GM12864 (cell line): ENCODE measurements around the gene ST7.

Source experiments
- DNase-seq: peaks from one replicate; pipeline ENCODE4 v3.0.0-alpha.2; 2011; ENCODE audit warnings: low read depth
- H3K4me3 ChIP-seq: 2 replicates; pipeline ENCODE4 v1.5.1; 2011; ENCODE audit warnings: mild to moderate bottlenecking, low read depth, low read length, control low read depth
- TF ChIP-seq, protein P1 (sequence below): IDR thresholded peaks from 2 replicates; pipeline ENCODE4 v1.5.1; 2011; ENCODE audit warnings: low read depth, mild to moderate bottlenecking, moderate library complexity, low read length, control low read depth, inconsistent platforms; ENCODE audit errors: missing control alignments

Gene ST7

DNA sequence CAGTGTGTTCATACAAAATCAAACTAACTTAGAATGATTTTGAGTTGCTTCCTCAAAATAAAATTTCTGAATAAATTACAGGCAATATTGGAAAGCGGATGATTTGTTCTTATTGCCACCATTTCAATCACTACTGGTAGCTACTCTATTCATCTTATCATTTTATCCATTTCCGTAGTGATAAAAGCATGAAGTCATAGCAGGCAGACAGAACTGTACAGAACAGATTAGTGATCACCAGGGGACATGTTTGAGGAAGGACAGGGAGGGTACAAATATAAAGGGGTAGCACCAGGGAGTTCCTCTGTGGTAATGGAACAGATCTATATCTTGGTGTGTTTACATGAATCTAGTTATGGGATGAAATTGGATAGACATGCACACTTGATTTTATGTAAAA lies 231.1 kb downstream of the ST7 start:
- H3K4me3 ChIP-seq: no peak overlapping the region
- TF ChIP-seq, protein P1, sequence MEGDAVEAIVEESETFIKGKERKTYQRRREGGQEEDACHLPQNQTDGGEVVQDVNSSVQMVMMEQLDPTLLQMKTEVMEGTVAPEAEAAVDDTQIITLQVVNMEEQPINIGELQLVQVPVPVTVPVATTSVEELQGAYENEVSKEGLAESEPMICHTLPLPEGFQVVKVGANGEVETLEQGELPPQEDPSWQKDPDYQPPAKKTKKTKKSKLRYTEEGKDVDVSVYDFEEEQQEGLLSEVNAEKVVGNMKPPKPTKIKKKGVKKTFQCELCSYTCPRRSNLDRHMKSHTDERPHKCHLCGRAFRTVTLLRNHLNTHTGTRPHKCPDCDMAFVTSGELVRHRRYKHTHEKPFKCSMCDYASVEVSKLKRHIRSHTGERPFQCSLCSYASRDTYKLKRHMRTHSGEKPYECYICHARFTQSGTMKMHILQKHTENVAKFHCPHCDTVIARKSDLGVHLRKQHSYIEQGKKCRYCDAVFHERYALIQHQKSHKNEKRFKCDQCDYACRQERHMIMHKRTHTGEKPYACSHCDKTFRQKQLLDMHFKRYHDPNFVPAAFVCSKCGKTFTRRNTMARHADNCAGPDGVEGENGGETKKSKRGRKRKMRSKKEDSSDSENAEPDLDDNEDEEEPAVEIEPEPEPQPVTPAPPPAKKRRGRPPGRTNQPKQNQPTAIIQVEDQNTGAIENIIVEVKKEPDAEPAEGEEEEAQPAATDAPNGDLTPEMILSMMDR: no peak
- DNase-seq: no peak

DNA sequence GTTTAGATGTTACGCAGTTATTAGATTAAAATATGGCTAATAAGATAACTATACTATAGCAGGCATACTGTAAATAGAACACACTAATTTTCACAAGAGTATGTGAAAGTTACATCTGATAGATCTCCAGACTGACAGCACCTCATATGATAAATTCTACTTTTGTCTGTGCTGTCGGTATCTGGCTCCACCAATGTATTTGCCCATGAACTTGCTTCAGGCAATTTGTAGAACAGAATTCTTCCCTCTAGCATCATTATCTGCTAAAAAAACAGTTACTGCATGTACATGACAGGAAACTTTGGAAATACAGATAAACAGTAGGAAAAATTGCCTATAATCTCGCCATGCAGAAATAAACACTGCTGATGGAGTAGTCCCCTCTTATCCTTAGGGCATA lies 231.8 kb downstream of the ST7 start:
- TF ChIP-seq, protein P1: no peak
- no peak overlapping the region for H3K4me3 ChIP-seq

DNA sequence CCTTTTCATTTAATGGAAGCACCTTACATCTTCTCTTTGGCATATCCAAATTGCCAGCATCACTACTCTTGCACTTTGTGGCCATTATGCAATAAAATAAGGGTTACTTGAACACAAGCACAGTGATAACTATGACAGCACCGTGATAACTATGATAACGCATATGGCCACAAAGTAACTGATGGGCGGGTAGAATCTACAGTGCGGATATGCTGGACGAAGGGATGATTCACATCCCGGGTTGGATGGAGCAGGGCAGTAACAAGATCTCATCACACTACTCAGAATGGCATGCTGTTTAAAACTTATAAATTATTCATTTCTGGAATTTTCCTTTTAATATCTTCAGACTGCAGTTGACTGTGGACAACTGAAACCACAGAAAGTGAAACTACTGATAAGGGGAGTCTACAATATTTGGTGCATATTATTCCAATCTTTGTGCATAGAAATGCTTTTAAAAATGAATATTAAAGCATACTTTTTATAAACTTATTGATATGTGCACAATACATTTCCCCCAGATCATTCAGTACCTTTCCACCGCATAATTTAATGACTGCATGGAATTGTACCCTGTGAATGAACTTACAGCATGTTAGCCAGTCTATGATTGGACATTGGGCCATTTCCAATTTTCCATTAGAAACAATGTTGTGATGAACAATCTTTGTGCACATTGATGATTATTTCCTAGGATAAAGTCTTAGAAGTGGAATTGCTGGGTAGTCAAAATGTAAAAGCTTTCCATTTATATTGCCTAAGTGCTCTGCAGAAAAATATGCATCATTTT lies 233.1 kb downstream of the ST7 start:
- TF ChIP-seq, protein P1: no peak
- no peak overlapping the region for H3K4me3 ChIP-seq
- DNase-seq: no peak

More for the DNA sequence above, 231.8 kb downstream of the ST7 start:
- DNase-seq: no peak

DNA sequence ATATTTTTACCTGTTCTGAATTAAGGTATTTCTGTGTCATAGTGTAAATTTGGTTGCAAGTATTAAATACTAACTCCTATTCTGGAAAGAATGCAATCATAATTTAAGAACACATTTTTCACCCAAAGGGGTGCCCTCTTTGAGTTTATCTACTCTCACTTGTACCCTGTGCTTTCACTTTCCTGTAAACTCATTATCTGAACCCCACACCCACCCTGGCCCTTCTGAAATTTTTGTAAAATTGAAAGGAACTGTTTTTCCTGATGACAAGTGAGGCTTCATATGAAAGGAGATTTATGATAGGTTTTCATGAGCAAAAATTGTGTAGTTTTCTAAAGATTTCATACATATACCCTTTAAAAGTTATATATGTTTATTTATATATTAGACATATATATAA lies 235.1 kb downstream of the ST7 start:
- TF ChIP-seq, protein P1: no peak
- H3K4me3 ChIP-seq: no peak overlapping the region
- no peak for DNase-seq

DNA sequence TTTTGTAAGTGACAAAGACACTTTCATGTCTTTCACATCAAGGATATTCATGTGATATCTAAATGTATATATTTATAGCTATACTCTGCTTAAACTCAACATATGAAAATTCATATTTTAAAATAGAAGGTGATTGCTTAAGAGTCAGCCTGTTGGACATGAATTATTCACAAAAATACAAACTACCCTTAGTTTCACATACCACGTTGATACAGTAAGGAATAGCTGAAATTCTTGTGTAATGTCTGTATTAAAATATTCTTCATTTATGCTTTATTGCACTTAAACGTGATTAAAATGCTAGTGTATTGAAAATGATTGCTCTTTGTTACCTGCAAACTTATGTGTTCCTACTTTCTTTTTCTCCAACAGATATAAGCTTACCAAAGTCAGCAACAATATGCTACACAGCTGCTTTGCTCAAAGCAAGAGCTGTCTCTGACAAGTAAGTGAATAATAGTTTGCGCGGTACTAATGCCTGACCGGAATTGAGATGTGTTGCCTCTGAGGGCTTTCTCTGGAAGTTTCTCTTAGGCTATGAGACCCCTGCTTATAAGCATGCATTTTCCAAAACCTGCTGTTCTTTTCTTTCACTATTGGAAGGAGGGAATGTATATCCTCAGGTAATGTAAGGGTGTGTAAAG lies 235.8 kb downstream of the ST7 start:
- no peak for DNase-seq
- no peak overlapping the region for H3K4me3 ChIP-seq
- TF ChIP-seq, protein P1: no peak

DNA sequence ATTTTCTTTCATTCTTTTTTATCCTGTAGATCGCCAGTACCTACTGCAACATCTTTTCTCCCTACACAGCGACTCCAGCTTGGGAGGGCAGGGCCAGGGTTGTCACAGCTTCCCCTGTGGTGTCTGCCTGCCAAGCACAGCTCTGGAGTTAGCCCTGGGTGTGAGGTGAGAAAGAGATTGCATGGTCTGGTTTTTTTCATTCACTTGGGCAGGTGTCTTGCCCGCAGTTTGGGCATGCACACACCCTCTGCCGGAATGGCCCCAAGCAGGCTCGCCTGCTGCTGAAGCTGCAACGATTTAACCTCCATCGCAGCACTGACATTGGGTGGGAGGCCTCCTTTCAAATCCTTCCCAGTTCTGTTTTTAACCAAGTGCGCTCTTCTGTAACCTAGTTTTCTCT lies 236.8 kb downstream of the ST7 start:
- DNase-seq: no peak
- TF ChIP-seq, protein P1: no peak
- H3K4me3 ChIP-seq: no peak overlapping the region
